Mucosa of stomach (tissue), 1 donor: ENCODE data around the gene MILR1.
"Not testable (repeated sequence)": the region's sequence is repeated elsewhere in the genome, so short reads cannot be mapped to it uniquely, and the experiment has no call there.

Experiments used
- H3K27me3 ChIP-seq: one replicate; pipeline ENCODE4 v1.7.0; 2013; ENCODE audit warnings: mild to moderate bottlenecking, low read length; ENCODE audit not compliant: control insufficient read depth, insufficient read depth
- H3K36me3 ChIP-seq: one replicate; pipeline ENCODE4 v1.7.0; 2013; ENCODE audit warnings: low read length; ENCODE audit not compliant: control insufficient read depth, insufficient read depth
- H3K4me1 ChIP-seq: one replicate; pipeline ENCODE4 v1.7.0; 2013; ENCODE audit warnings: mild to moderate bottlenecking, low read length; ENCODE audit not compliant: control insufficient read depth, insufficient read depth
- H3K4me3 ChIP-seq: one replicate; pipeline ENCODE4 v1.7.0; 2013; ENCODE audit warnings: low read length
- H3K9ac ChIP-seq: one replicate; pipeline ENCODE4 v1.7.0; 2013; ENCODE audit warnings: mild to moderate bottlenecking, low read length, moderate library complexity
- H3K9me3 ChIP-seq: one replicate; pipeline ENCODE4 v1.7.0; 2013; ENCODE audit warnings: mild to moderate bottlenecking, low read length, moderate library complexity; ENCODE audit not compliant: control insufficient read depth
- donor health status: Pancreatic carcinoma.

MILR1 gene

DNA sequence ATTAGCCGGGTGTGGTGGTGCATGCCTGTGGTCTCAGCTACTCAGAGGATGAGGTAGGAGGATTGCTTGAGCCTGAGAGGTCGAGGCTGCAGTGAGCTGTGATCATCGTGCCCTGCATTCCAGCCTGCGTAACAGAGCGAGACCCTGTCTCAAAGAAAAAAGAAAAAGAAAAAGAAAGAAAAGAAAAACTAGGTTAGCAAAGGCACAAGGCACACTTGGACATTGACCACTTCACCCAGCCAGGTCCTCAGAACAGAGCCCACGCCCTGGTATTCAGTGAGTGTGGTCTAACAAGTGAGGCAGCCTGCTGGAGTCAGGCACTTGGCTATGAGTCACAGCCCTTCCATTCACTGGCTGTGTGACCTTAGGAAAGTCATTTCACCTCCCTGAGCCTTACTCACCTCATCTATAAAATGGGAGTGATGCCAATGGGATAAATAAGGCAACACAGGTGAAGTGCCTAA is 10.4 kb downstream of the MILR1 start:
- no peak overlapping the region for H3K9ac ChIP-seq
- H3K36me3 ChIP-seq = no peaks in the 10 kb centered on the region
- H3K4me3 ChIP-seq = no peak overlapping the region
- no peaks in the 10 kb centered on the region for H3K4me1 ChIP-seq
- no peaks in the 10 kb centered on the region for H3K27me3 ChIP-seq
- H3K9me3 ChIP-seq = no peaks in the 10 kb centered on the region

DNA sequence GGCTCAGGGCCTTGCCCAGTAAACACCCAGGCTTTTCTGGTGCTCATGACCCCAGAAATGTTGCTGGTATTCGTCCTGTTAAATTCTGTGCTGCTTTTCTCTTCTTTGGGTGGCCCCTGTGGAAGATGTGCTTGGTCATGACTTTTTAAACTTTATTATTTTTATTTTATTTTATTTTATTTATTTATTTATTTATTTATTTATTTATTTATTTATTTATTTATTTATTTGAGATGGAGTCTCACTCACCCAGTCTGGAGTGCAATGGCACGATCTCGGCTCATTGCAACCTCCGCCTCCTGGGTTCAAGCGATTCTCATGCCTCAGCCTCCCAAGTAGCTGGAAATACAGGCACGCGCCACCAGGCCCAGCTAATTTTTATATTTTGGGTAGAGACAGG is 10.9 kb downstream of the MILR1 start:
- not testable (repeated sequence) for H3K9me3 ChIP-seq, H3K9ac ChIP-seq, H3K4me3 ChIP-seq, H3K4me1 ChIP-seq, H3K36me3 ChIP-seq, H3K27me3 ChIP-seq

DNA sequence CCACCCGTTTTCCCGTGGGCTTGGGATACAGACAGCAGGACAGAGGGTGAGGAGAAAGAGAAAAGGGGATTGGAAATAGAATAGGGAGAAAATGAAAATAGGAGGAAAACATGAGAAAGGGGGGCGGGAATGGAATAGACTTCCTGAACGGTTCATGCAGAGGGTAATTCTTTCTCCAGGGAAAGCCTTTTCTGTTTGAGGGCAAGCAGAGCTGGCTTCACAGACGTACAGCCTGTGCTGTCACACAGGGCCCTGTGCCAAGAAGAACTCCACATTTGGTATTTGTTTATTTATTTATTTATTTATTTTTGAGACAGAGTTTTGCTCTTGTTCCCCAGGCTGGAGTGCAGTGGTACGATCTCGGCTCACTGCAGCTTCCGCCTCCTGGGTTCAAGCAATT is 12.0 kb downstream of the MILR1 start:
- Histone ChIP-seq H3K9me3 (no peaks in the 10 kb centered on the region), H3K36me3 (no peaks in the 10 kb centered on the region), H3K4me3 (no peak overlapping the region), H3K4me1 (no peaks in the 10 kb centered on the region), H3K9ac (no peak overlapping the region), H3K27me3 (no peaks in the 10 kb centered on the region)

DNA sequence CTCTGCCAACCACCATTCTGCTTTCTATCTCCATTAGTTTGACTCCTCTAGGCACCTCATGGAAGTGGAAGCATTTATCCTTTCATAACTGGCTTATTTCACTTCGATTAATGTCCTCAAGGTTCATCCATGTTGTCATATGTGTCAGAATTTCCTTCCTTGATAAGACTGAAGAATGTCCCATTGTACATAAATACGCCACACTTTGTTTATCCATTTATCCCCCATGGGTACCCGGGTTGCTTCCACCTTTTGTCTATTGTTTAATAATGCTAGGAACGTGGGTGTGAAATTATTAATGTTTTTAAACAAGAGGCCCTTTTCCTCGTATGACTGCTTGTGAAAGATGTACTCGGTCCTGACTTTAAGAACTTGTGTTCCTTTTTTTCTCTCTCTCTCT is 12.9 kb downstream of the MILR1 start:
- Histone ChIP-seq H3K4me3 (no peak overlapping the region), H3K27me3 (no peaks in the 10 kb centered on the region), H3K9me3 (no peaks in the 10 kb centered on the region), H3K36me3 (no peaks in the 10 kb centered on the region), H3K4me1 (no peaks in the 10 kb centered on the region), H3K9ac (no peak overlapping the region)

DNA sequence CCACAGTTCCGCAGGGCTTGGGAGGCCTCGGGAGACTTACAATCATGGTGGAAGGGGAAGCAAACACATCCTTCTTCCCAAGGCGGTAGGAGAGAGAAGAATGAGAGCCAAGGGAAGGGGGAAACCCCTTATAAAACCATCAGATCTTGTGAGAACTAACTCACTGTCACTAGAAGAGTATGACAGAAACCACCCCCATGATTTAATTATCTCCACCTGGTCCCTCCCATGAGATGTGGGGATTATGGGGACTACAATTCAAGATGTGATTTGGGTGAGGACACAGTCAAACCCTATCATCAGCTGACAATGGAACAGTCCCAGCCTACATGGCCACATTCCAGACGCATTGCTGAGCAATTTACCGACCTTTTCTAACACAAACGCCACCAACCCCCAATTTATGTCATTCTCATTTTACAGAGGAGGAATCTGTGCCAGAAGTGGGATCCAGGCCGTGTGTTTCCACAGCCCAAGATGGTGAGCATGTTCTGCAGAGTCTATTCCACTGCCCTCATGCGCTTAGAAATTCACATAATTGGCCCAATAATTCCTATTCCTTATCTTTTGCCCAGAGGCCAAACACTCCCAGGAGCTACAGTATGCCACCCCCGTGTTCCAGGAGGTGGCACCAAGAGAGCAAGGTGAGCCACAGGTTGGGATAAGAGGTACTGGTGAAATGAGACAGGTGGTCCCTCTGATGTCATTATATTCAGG is 17.3 kb downstream of the MILR1 start:
- no peaks in the 10 kb centered on the region for H3K36me3 ChIP-seq
- H3K4me1 ChIP-seq = no peaks in the 10 kb centered on the region
- no peaks in the 10 kb centered on the region for H3K9me3 ChIP-seq
- H3K27me3 ChIP-seq = no peaks in the 10 kb centered on the region
- no peak overlapping the region for H3K9ac ChIP-seq
- H3K4me3 ChIP-seq = no peak overlapping the region

DNA sequence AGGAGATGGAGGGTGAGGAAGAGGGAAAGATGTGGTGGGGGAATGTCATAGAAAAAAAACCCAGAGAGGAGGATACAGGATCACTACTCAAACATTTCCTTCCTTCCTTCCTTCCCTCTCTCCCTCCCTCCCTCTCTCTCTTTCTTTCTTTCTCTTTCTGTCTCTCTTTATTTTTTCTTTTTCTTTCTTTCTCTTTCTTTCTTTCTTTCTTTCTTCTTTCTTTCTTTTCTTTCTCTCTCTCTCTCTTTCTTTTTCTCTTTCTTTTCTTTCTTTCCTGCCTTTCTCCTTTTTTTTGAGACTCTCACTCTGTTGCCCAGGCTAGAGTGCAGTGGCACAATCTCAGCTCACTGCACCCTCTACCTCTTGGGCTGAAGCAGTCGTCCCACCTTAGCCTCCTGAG is 17.9 kb downstream of the MILR1 start:
- not testable (repeated sequence) for H3K27me3 ChIP-seq, H3K4me3 ChIP-seq, H3K4me1 ChIP-seq, H3K9me3 ChIP-seq, H3K9ac ChIP-seq, H3K36me3 ChIP-seq

DNA sequence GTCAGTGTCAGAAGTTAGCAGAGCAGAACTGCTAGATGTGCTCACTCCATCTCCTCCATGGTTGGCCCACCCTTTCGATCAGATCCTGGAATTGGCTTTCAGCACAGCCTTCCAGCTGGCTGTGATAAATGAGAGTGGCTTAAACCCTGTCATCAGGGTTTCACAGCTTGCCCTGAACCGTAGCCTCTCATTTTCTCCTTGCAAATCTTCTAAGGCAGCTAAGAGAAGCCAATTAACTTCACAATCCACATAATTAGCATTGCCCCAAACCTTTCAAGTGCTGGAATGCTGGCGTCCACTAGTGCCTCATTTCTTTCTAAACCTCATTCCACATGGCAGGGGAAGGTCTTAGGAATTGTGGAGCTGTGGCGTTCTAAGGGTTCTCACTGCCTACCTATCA is 21.7 kb downstream of the MILR1 start:
- Histone ChIP-seq H3K4me1 (no peaks in the 10 kb centered on the region), H3K9me3 (no peaks in the 10 kb centered on the region), H3K27me3 (no peaks in the 10 kb centered on the region), H3K4me3 (no peak overlapping the region), H3K9ac (no peak overlapping the region), H3K36me3 (no peaks in the 10 kb centered on the region)

DNA sequence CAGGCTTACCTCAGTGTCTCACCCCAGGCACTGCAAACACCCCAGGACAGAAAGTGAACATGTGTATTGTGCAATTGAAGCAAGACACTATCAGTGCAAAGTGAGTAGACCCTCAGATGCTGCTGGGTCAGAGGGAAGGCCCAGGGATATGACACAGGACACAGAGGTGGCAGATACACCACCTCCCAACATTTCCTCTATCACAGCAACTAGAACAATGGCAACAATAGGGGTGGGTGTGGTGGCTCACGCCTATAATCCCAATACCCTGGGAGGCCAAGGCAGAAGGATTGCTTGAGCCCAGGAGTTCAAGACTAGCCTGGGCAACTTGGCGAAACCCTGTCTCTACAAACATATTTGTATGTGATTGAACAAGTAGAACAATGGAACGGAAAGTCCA is 22.5 kb downstream of the MILR1 start:
- Histone ChIP-seq H3K36me3 (no peaks in the 10 kb centered on the region), H3K9me3 (no peaks in the 10 kb centered on the region), H3K4me1 (no peaks in the 10 kb centered on the region), H3K9ac (no peak overlapping the region), H3K4me3 (no peak overlapping the region), H3K27me3 (no peaks in the 10 kb centered on the region)

DNA sequence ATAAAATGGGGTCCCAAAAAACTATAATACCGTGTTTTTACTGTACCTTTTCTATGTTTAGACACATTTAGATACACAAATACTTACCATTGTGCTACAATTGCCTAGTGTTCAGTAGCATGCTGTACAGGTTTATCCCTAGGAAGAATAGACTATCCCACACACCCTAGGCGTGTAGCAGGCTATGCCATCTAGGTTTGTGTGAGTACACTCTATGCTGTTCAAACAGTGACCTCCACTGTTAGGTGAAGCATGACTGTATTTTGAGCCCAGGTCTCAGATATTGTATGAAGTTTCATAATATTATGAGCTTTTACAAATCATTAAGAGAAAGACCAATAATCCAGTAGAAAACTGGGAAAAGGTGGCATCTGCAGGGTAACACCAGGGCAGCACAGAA is 23.6 kb downstream of the MILR1 start:
- no peaks in the 10 kb centered on the region for H3K9me3 ChIP-seq
- H3K4me1 ChIP-seq = no peaks in the 10 kb centered on the region
- no peaks in the 10 kb centered on the region for H3K36me3 ChIP-seq
- no peak overlapping the region for H3K9ac ChIP-seq
- H3K4me3 ChIP-seq = no peak overlapping the region
- H3K27me3 ChIP-seq = no peaks in the 10 kb centered on the region

DNA sequence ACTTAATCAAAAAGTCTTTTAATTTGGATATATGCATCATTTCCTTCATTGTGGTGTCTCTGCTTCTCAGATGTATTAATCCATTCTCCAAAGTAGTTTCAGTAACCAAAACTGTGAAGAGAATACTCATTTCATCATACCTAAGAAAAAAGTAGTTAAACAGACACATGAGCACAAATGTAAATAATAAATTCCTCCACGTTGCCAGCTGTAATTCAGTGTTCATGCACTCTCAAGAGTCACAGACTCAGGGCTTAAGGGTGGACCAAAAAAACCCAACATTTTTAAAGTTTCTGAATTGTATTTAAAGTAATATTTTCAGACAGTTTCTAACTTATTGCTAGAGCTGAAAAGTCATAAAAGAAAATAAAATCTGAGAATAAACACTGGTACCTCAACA is 28.9 kb downstream of the MILR1 start:
- Histone ChIP-seq H3K27me3 (no peaks in the 10 kb centered on the region), H3K9me3 (no peaks in the 10 kb centered on the region), H3K36me3 (no peaks in the 10 kb centered on the region), H3K4me3 (no peak overlapping the region), H3K4me1 (no peaks in the 10 kb centered on the region), H3K9ac (no peak overlapping the region)

DNA sequence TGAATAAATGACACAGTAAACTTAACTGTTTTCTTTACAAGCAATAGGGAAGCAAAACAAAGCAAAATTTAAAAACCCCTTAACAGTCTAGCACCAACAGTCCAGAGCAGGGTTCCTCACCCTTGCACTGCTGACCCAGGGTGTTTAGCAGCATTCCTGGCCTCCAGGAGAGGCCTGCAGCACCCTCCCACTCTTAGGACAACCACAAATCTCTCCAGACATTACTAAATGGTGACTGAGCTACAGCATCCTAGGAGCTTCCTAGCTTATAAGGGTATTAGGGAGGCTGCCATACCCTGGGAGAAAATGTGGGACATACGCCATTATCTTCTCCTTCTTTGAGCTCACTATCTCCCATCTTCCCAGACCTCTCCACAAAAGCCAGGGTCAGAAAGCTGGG is 32.0 kb downstream of the MILR1 start:
- no peak overlapping the region for H3K4me3 ChIP-seq
- no peak overlapping the region for H3K9ac ChIP-seq
- H3K27me3 ChIP-seq = no peaks in the 10 kb centered on the region
- H3K4me1 ChIP-seq = no peaks in the 10 kb centered on the region
- H3K9me3 ChIP-seq = no peaks in the 10 kb centered on the region
- no peaks in the 10 kb centered on the region for H3K36me3 ChIP-seq

DNA sequence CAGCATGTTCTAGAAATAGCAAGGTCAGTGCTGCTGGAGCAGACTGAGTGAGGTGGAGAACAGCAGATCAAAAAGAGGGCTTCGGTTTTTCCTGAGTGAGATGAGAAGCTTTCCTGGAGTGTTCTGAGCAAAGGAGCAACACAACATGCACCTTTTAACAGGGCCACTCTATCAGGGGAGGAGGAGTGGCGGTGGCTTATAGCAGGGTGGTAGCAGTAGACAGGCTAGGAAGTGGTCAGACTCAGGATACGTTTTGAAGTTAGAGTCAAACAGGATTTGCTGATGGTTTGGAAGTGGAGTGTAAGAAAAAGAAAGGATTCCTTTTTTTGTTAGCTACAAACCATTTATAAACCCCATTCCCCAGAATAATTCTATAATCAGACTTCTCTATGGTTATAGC is 35.5 kb downstream of the MILR1 start:
- no peaks in the 10 kb centered on the region for H3K27me3 ChIP-seq
- no peaks in the 10 kb centered on the region for H3K9me3 ChIP-seq
- no peak overlapping the region for H3K9ac ChIP-seq
- H3K4me1 ChIP-seq = no peaks in the 10 kb centered on the region
- H3K4me3 ChIP-seq = no peak overlapping the region
- H3K36me3 ChIP-seq = no peaks in the 10 kb centered on the region

DNA sequence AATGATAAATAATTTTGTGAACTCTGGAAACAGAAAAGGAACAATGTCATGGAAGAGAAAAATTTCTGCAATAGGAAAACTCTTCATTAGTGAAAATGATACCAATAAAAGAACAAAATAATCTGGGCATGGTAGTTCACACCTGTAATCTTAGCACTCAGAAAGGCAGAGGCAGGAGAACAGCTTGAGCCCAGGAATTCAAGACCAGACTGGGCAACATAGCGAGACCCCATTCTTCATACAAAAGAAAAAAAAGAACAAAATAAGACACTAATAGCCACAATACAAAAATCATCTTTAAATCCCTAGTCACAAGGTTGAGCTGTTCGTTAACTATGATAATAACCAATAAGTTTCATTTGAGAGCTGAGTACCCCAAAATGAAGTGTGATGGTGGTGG is 39.4 kb downstream of the MILR1 start:
- no peak overlapping the region for H3K9ac ChIP-seq
- H3K4me3 ChIP-seq = no peak overlapping the region
- H3K9me3 ChIP-seq = no peaks in the 10 kb centered on the region
- no peaks in the 10 kb centered on the region for H3K27me3 ChIP-seq
- H3K36me3 ChIP-seq = peaks cover 7% of the 10 kb centered on the region
- no peaks in the 10 kb centered on the region for H3K4me1 ChIP-seq
